GM23338 (cell line): ENCODE data around the gene ADGRL3. TPM values are rescaled to one million over a fixed set of nuclear protein-coding genes. Genes with fewer than 3 reads are reported as not detected.

Experiments used
- ATAC-seq: fragments of 200-7000 bp; cut with Tn5 transposase; 3 replicates; pipeline ENCODE4 v1.9.1; 2020
- DNase-seq: peaks from one replicate; pipeline ENCODE4 v3.0.0-alpha.2; 2015; ENCODE audit warnings: low spot score
- H2AFZ ChIP-seq: fragments of 200-600 bp; sonication (generic); 2 replicates; pipeline ENCODE4 v1.8.0; 2016; ENCODE audit warnings: antibody characterized with exemption, mild to moderate bottlenecking, moderate library complexity
- H3F3A ChIP-seq: fragments of 200-600 bp; sonication (generic); replicated peaks from 2 replicates; pipeline ENCODE4 v1.8.0; 2017; ENCODE audit warnings: antibody characterized with exemption, mixed run types, low read depth
- H3K27ac ChIP-seq: fragments of 200-600 bp; sonication (generic); 2 replicates; pipeline ENCODE4 v1.6.1; 2016; ENCODE audit warnings: low read depth
- H3K27me3 ChIP-seq: fragments of 200-600 bp; sonication (generic); 2 replicates; pipeline ENCODE4 v1.8.0; 2016; ENCODE audit warnings: mild to moderate bottlenecking, mixed run types, moderate library complexity; ENCODE audit not compliant: insufficient read depth
- H3K36me3 ChIP-seq: fragments of 200-600 bp; sonication (generic); 2 replicates; pipeline ENCODE4 v1.8.0; 2016; ENCODE audit warnings: mild to moderate bottlenecking; ENCODE audit not compliant: insufficient read depth
- H3K4me1 ChIP-seq: fragments of 200-600 bp; sonication (generic); 2 replicates; pipeline ENCODE4 v1.8.0; 2016; ENCODE audit warnings: mild to moderate bottlenecking, moderate library complexity; ENCODE audit not compliant: insufficient read depth
- H3K4me2 ChIP-seq: fragments of 200-600 bp; sonication (generic); 2 replicates; pipeline ENCODE4 v1.7.1; 2017; ENCODE audit warnings: mixed run types
- H3K4me3 ChIP-seq: fragments of 200-600 bp; sonication (generic); 2 replicates; pipeline ENCODE4 v1.6.1; 2016; ENCODE audit warnings: mixed run types
- H3K79me2 ChIP-seq: fragments of 200-600 bp; sonication (generic); replicated peaks from 2 replicates; pipeline ENCODE4 v1.8.0; 2017; ENCODE audit warnings: mild to moderate bottlenecking; ENCODE audit not compliant: insufficient read depth
- H3K9me2 ChIP-seq: fragments of 200-600 bp; sonication (generic); 2 replicates; pipeline ENCODE4 v1.8.0; 2017; ENCODE audit not compliant: insufficient read depth
- H4K20me1 ChIP-seq: fragments of 200-600 bp; sonication (generic); replicated peaks from 2 replicates; pipeline ENCODE4 v1.8.0; 2017; ENCODE audit warnings: mild to moderate bottlenecking; ENCODE audit not compliant: insufficient read depth
- H3K27ac Mint-ChIP-seq: 2 replicates; pipeline ENCODE4 v1.8.0; 2020; ENCODE audit warnings: inconsistent platforms, mild to moderate bottlenecking, moderate library complexity, mixed read lengths
- H3K27me3 Mint-ChIP-seq: 3 replicates; pipeline ENCODE4 v1.8.0; 2022; ENCODE audit warnings: low read depth, mild to moderate bottlenecking, moderate library complexity, mixed read lengths, inconsistent platforms; ENCODE audit not compliant: insufficient read depth, poor library complexity
- H3K36me3 Mint-ChIP-seq: 3 replicates; pipeline ENCODE4 v1.8.0; 2021; ENCODE audit warnings: low read depth, mild to moderate bottlenecking, inconsistent platforms, moderate library complexity, mixed read lengths
- H3K4me1 Mint-ChIP-seq: 3 replicates; pipeline ENCODE4 v1.8.0; 2020; ENCODE audit warnings: mild to moderate bottlenecking, inconsistent platforms, mixed read lengths
- H3K4me3 Mint-ChIP-seq: 3 replicates; pipeline ENCODE4 v1.8.0; 2021; ENCODE audit warnings: moderate library complexity, mild to moderate bottlenecking, inconsistent platforms, mixed read lengths
- H3K9me3 Mint-ChIP-seq: 3 replicates; pipeline ENCODE4 v1.8.0; 2020; ENCODE audit warnings: moderate library complexity, mild to moderate bottlenecking, inconsistent platforms, mixed read lengths
- CREB1 ChIP-seq: fragments of 250-450 bp; sonication (Bioruptor Pico); IDR thresholded peaks from 2 replicates; pipeline ENCODE4 v1.5.0; 2020; ENCODE audit warnings: low read depth, mild to moderate bottlenecking, moderate library complexity
- EZH2phosphoT487 ChIP-seq: fragments of 200-600 bp; sonication (generic); IDR thresholded peaks from one replicate; pipeline ENCODE4 v1.8.1; 2018; ENCODE audit warnings: antibody characterized with exemption; ENCODE audit not compliant: unreplicated experiment
- NANOG ChIP-seq: IDR thresholded peaks from 2 replicates; pipeline ENCODE4 v1.6.1; 2016; ENCODE audit warnings: antibody characterized with exemption, borderline replicate concordance
- ZNF331 ChIP-seq: fragments of 250-450 bp; sonication (Bioruptor Pico); IDR thresholded peaks from 2 replicates; pipeline ENCODE4 v1.5.0; 2020; ENCODE audit warnings: low read depth, mild to moderate bottlenecking, moderate library complexity
- polyA plus RNA-seq: library from polyadenylated mRNA; unstranded; fragments of >200 nt; fragmentation: Nextera tagmentation; extraction: Ambion mirVana; gene quantifications from 2 replicates; pipeline ENCODE4 v1.2.1, GENCODE V29; 2016
- total RNA-seq: library from RNA; depleted of rRNA; stranded (reverse); fragments of >200 nt; shearing (Covaris generic); gene quantifications from 2 replicates; pipeline ENCODE4 v1.2.3, GENCODE V29; 2014
- TF ChIP-seq, protein P1 (sequence below): IDR thresholded peaks from one replicate; pipeline ENCODE4 v1.6.1; 2018; ENCODE audit warnings: antibody characterized with exemption; ENCODE audit not compliant: unreplicated experiment
- TF ChIP-seq, protein P2 (sequence below): fragments of 250-450 bp; sonication (Bioruptor Pico); IDR thresholded peaks from 2 replicates; pipeline ENCODE4 v1.5.0; 2020; ENCODE audit warnings: mild to moderate bottlenecking, moderate library complexity

Gene ADGRL3
- total and polyA plus RNA-seq, 2 experiments from 2014 or later: 9.7 to 16.5 TPM

DNA sequence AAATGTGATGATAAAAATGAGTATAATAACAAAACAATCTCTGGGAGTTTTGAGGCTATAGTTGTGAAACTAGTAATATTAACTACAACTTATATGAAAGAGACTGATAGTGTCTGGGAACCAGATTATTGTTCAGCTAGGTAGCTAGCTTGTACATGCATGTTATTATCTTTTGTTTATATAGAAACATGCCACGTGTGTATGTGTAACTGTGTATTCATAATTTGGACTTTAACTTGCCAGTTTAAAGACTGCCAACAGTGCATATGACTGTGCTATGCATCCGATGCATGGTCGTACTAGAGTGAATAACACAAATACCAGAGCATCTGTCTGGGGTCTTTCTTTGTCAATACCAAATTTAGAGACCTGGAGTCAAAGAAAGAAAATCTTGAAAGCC, 92.2 kb downstream of the ADGRL3 start (continued):
- TF ChIP-seq, protein P1, sequence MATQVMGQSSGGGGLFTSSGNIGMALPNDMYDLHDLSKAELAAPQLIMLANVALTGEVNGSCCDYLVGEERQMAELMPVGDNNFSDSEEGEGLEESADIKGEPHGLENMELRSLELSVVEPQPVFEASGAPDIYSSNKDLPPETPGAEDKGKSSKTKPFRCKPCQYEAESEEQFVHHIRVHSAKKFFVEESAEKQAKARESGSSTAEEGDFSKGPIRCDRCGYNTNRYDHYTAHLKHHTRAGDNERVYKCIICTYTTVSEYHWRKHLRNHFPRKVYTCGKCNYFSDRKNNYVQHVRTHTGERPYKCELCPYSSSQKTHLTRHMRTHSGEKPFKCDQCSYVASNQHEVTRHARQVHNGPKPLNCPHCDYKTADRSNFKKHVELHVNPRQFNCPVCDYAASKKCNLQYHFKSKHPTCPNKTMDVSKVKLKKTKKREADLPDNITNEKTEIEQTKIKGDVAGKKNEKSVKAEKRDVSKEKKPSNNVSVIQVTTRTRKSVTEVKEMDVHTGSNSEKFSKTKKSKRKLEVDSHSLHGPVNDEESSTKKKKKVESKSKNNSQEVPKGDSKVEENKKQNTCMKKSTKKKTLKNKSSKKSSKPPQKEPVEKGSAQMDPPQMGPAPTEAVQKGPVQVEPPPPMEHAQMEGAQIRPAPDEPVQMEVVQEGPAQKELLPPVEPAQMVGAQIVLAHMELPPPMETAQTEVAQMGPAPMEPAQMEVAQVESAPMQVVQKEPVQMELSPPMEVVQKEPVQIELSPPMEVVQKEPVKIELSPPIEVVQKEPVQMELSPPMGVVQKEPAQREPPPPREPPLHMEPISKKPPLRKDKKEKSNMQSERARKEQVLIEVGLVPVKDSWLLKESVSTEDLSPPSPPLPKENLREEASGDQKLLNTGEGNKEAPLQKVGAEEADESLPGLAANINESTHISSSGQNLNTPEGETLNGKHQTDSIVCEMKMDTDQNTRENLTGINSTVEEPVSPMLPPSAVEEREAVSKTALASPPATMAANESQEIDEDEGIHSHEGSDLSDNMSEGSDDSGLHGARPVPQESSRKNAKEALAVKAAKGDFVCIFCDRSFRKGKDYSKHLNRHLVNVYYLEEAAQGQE: no peak

DNA sequence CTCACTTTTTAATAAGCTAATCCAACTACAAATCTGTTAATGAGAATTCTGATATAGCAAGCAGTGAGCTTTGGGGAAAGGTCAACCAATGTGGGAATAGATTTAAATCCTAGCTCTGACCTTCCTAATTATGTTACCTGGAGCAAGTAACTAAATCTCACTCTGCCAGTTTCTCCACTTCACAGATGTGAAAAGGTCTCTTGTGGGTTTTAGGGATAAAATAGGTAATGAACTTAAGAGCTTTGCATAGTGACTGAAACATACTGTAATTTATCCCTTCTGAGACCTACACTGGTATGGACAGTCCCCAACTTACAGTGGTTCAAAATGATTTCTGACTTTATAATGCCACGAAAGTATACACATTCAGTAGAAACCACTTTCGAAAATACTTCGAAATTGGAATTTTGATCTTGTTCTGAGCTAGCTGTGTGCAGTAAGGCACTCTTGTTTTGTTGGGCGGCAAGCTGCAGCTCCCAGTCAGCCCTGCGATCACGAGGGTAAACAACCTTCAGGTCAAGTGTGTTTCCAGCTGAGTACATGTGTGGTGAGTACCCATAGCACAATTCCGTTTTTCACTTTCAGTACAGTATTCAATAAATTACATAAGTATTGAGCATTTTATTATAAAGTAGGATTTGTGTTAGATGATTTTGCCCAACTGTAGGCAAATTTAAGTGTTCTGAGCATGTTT, 93.7 kb downstream of the ADGRL3 start:
- Histone ChIP-seq H3K27me3 (no peaks in the 10 kb centered on the region), H3K4me1 (peaks cover 20% of the 10 kb centered on the region), H3K9me2 (no peaks in the 10 kb centered on the region), H3K4me3 (no peak overlapping the region), H3K4me2 (no peak overlapping the region), H3F3A (no peaks in the 10 kb centered on the region), H3K79me2 (no peaks in the 10 kb centered on the region), H3K27ac (no peak overlapping the region), H3K36me3 (no peaks in the 10 kb centered on the region), H2AFZ (no peak overlapping the region), H4K20me1 (no peaks in the 10 kb centered on the region)
- Mint-ChIP-seq H3K27me3 (peaks cover 2% of the 10 kb centered on the region), H3K4me1 (peaks cover 37% of the 10 kb centered on the region), H3K9me3 (no peaks in the 10 kb centered on the region), H3K4me3 (no peak overlapping the region), H3K27ac (no peak overlapping the region), H3K36me3 (no peaks in the 10 kb centered on the region)
- DNase-seq: no peak
- TF ChIP-seq EZH2phosphoT487 (no peak), CREB1 (CRISPR knock-in tag) (no peak), ZNF331 (no peak), NANOG (no peak)
- TF ChIP-seq, protein P2, sequence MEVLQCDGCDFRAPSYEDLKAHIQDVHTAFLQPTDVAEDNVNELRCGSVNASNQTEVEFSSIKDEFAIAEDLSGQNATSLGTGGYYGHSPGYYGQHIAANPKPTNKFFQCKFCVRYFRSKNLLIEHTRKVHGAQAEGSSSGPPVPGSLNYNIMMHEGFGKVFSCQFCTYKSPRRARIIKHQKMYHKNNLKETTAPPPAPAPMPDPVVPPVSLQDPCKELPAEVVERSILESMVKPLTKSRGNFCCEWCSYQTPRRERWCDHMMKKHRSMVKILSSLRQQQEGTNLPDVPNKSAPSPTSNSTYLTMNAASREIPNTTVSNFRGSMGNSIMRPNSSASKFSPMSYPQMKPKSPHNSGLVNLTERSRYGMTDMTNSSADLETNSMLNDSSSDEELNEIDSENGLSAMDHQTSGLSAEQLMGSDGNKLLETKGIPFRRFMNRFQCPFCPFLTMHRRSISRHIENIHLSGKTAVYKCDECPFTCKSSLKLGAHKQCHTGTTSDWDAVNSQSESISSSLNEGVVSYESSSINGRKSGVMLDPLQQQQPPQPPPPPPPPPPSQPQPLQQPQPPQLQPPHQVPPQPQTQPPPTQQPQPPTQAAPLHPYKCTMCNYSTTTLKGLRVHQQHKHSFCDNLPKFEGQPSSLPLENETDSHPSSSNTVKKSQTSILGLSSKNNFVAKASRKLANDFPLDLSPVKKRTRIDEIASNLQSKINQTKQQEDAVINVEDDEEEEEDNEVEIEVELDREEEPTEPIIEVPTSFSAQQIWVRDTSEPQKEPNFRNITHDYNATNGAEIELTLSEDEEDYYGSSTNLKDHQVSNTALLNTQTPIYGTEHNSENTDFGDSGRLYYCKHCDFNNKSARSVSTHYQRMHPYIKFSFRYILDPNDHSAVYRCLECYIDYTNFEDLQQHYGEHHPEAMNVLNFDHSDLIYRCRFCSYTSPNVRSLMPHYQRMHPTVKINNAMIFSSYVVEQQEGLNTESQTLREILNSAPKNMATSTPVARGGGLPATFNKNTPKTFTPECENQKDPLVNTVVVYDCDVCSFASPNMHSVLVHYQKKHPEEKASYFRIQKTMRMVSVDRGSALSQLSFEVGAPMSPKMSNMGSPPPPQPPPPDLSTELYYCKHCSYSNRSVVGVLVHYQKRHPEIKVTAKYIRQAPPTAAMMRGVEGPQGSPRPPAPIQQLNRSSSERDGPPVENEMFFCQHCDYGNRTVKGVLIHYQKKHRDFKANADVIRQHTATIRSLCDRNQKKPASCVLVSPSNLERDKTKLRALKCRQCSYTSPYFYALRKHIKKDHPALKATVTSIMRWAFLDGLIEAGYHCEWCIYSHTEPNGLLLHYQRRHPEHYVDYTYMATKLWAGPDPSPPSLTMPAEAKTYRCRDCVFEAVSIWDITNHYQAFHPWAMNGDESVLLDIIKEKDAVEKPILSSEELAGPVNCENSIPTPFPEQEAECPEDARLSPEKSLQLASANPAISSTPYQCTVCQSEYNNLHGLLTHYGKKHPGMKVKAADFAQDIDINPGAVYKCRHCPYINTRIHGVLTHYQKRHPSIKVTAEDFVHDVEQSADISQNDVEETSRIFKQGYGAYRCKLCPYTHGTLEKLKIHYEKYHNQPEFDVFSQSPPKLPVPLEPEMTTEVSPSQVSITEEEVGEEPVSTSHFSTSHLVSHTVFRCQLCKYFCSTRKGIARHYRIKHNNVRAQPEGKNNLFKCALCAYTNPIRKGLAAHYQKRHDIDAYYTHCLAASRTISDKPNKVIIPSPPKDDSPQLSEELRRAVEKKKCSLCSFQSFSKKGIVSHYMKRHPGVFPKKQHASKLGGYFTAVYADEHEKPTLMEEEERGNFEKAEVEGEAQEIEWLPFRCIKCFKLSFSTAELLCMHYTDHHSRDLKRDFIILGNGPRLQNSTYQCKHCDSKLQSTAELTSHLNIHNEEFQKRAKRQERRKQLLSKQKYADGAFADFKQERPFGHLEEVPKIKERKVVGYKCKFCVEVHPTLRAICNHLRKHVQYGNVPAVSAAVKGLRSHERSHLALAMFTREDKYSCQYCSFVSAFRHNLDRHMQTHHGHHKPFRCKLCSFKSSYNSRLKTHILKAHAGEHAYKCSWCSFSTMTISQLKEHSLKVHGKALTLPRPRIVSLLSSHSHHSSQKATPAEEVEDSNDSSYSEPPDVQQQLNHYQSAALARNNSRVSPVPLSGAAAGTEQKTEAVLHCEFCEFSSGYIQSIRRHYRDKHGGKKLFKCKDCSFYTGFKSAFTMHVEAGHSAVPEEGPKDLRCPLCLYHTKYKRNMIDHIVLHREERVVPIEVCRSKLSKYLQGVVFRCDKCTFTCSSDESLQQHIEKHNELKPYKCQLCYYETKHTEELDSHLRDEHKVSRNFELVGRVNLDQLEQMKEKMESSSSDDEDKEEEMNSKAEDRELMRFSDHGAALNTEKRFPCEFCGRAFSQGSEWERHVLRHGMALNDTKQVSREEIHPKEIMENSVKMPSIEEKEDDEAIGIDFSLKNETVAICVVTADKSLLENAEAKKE (CRISPR knock-in tag): no peak
- ATAC-seq: peak; percentile 47
